Psoas muscle (tissue), 8 donors: ENCODE data around the gene CRYGN. TPM values are rescaled to one million over a fixed set of nuclear protein-coding genes. Genes with fewer than 3 reads are reported as not detected.

Experiments
- ATAC-seq, 4 donors: fragments of 200-7000 bp; cut with Tn5 transposase; one replicate each; pipeline ENCODE4 v1.9.1; 2020; ENCODE audit warnings: moderate library complexity in 3 of 4, mild to moderate bottlenecking in 2 of 4
- DNase-seq, 2 donors: peaks; one replicate each; pipeline ENCODE4 v3.0.0-alpha.2; 2020
- H3K27ac ChIP-seq: fragments of 200-600 bp; one replicate; pipeline ENCODE4 v1.8.0; 2022
- H3K27me3 ChIP-seq, 3 donors: fragments of 200-600 bp in 1 of 3; one replicate each; pipeline versions ENCODE4 v1.6.1 to v1.8.0; 2013 to 2022; ENCODE audit warnings: low read length in 2 of 3, mild to moderate bottlenecking in 2 of 3, moderate library complexity in 1 of 3; ENCODE audit not compliant: insufficient read depth in 3 of 3
- H3K36me3 ChIP-seq, 2 donors: fragments of 200-600 bp in 1 of 2; one replicate each; pipeline versions ENCODE4 v1.6.1 to v1.8.0; 2013 to 2022; ENCODE audit warnings: low read depth in 1 of 2, mild to moderate bottlenecking in 1 of 2, moderate library complexity in 1 of 2; ENCODE audit not compliant: insufficient read depth in 1 of 2
- H3K4me1 ChIP-seq: fragments of 200-600 bp; one replicate; pipeline ENCODE4 v1.8.0; 2022
- H3K4me3 ChIP-seq: fragments of 200-600 bp; one replicate; pipeline ENCODE4 v1.8.0; 2022; ENCODE audit warnings: mild to moderate bottlenecking
- H3K9me3 ChIP-seq: fragments of 200-600 bp; one replicate; pipeline ENCODE4 v1.8.0; 2022
- CTCF ChIP-seq: fragments of 200-600 bp; IDR thresholded peaks from one replicate; pipeline ENCODE4 v1.8.0; 2022; ENCODE audit warnings: antibody characterized with exemption
- WGBS, 3 donors: extraction: QIAGEN DNeasy Blood & Tissue Kit; methylation state at CpG; one replicate each; pipeline versions ENCODE4 v1.1.6 to v1.1.7; 2013; 5-methylcytosine and 5-hydroxymethylcytosine counted together
- intact Hi-C, 2 donors: fragments of 100-400 bp; cut with DNase I; formaldehyde crosslinking; loops; one replicate each; pipeline versions ENCODE4 v1.11.0 to v1.14.2; 2022
- polyA plus RNA-seq, 3 donors: library from polyadenylated mRNA; stranded (reverse); fragments of 200-250 nt; gene quantifications; one replicate each; pipeline ENCODE4 v1.2.3, GENCODE V29; 2013
- total RNA-seq, 4 donors: library from RNA; stranded (reverse); fragmentation: NEBNext Ultra II Directional in 2 of 4; extraction: Animal tissue kit (Norgen Biotek cat#: 25700) in 2 of 4; gene quantifications; one replicate each; pipeline versions ENCODE4 v1.2.1 to v1.2.4, GENCODE V29; 2021 to 2023
- donor health status: healthy with polysubstance abuse.
- donor health status: DM: no; HTN: no; CAD: no; lungs with moderate emphysema.
- donor health status: Bipolar disorder and iron deficiency.
- donor health status: healthy.
- donor health status: DM: yes; HTN: yes; CAD: no.
- donor health status: DM: no; HTN: no; CAD: no.
- donor health status: DM: no; HTN: no; CAD: no.
- donor health status: DM: yes; HTN: yes; CAD: no.

Gene CRYGN
- total and polyA plus RNA-seq, 7 donors, result 0.12 to 0.15 TPM; not detected in 5

- peak in 1 of 2 donors; percentile 25 for DNase-seq
- WGBS, 3 donors, result 89 to 93% (median 91%) methylated on average over 21 of the region's 21 CpGs
Measured at GRCh38 chr7:151389096-151389767, 50.7 kb downstream of the CRYGN start.

GRCh38 chr7:151388430-151388829, 51.5 kb downstream of the CRYGN start:
- intact Hi-C loops, result no loop called here
- H3K36me3 ChIP-seq, result no peaks in the 10 kb centered on the region
- TF ChIP-seq CTCF, result no peak
- no peaks in the 10 kb centered on the region for H3K4me1 ChIP-seq
- no peaks in the 10 kb centered on the region for H3K9me3 ChIP-seq
- WGBS, 3 donors, result 93 to 95% (median 93%) methylated on average over 9 to 10 of the region's 10 CpGs
- peak in 1 of 2 donors; percentile 39 for DNase-seq
- no peak overlapping the region for H3K27ac ChIP-seq
- H3K4me3 ChIP-seq, result no peak overlapping the region
- H3K27me3 ChIP-seq, result peaks cover 0 to 19% (median 8%) of the 10 kb centered on the region in 3 donors
- no peak for ATAC-seq

More at GRCh38 chr7:151389096-151389767, 50.7 kb downstream of the CRYGN start:
- no peaks in the 10 kb centered on the region for H3K9me3 ChIP-seq
- H3K4me1 ChIP-seq, result no peaks in the 10 kb centered on the region
- H3K4me3 ChIP-seq, result no peak overlapping the region
- H3K27me3 ChIP-seq, result peaks cover 0 to 15% (median 6%) of the 10 kb centered on the region in 3 donors
- ATAC-seq, result no peak
- no peaks in the 10 kb centered on the region for H3K36me3 ChIP-seq
- no peak overlapping the region for H3K27ac ChIP-seq
- no peak for TF ChIP-seq CTCF
- intact Hi-C loops, result no loop called here

- Histone ChIP-seq H3K9me3 (no peaks in the 10 kb centered on the region), H3K4me1 (no peaks in the 10 kb centered on the region), H3K36me3 (no peaks in the 10 kb centered on the region), H3K4me3 (no peak overlapping the region), H3K27ac (no peak overlapping the region), H3K27me3 (peaks cover 0 to 19% (median 8%) of the 10 kb centered on the region in 3 donors)
- WGBS, 3 donors, result 91 to 93% (median 92%) methylated on average over 8 of the region's 8 CpGs
- intact Hi-C loops, result no loop called here
- TF ChIP-seq CTCF, result no peak
- ATAC-seq, result no peak
- DNase-seq, result peak in 1 of 2 donors; percentile 27
Measured at GRCh38 chr7:151388007-151388297, 52.0 kb downstream of the CRYGN start.

- Histone ChIP-seq H3K36me3 (no peaks in the 10 kb centered on the region), H3K4me3 (no peak overlapping the region), H3K27ac (no peak overlapping the region), H3K27me3 (peaks cover 0 to 22% (median 11%) of the 10 kb centered on the region in 3 donors), H3K9me3 (no peaks in the 10 kb centered on the region), H3K4me1 (no peaks in the 10 kb centered on the region)
- intact Hi-C loops, result no loop called here
- ATAC-seq, result no peak
- TF ChIP-seq CTCF, result no peak
- WGBS, 3 donors, result 82 to 86% (median 83%) methylated on average over 23 to 24 of the region's 24 CpGs
- peak in 1 of 2 donors; percentile 46 for DNase-seq
Measured at GRCh38 chr7:151387161-151388006, 52.6 kb downstream of the CRYGN start.
